NCI-H2171 (cell line): ENCODE measurements around the gene ZNF439.
"Not testable (repeated sequence)": the region's sequence is repeated elsewhere in the genome, so short reads cannot be mapped to it uniquely, and the experiment has no call there.

ENCODE experiments used
- DNase-seq: peaks from one replicate; lab custom pipeline; 2025; lab: John Stamatoyannopoulos, UW

ZNF439 gene

GRCh38 chr19:11868188-11868587 is 19.7 kb downstream of the ZNF439 start:
- DNase-seq = no peak

GRCh38 chr19:11872624-11873023 is 24.1 kb downstream of the ZNF439 start:
- no peak for DNase-seq

DNA sequence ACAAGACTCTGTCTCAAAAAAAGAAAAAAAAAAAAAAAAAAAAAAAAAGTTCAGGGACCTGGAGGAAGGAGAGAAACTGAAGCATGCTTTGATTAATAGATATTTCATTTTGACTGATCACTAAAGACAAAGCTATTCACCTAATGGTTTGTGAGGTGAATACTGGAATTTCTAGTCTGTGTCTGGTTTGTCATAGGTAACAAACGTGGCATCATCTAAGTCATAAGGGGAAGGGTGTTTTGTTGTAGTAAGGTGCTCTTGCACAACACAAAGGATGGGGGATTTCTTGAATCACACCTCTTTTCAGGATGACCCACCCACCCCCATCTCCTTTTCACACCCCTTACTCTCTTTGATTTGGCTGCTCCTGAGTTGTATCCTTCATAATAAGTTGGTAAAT is 25.2 kb downstream of the ZNF439 start:
- no peak for DNase-seq

- DNase-seq = not testable (repeated sequence)
These were observed 31.3 kb downstream of the ZNF439 start for GRCh38 chr19:11879687-11880266.

DNA sequence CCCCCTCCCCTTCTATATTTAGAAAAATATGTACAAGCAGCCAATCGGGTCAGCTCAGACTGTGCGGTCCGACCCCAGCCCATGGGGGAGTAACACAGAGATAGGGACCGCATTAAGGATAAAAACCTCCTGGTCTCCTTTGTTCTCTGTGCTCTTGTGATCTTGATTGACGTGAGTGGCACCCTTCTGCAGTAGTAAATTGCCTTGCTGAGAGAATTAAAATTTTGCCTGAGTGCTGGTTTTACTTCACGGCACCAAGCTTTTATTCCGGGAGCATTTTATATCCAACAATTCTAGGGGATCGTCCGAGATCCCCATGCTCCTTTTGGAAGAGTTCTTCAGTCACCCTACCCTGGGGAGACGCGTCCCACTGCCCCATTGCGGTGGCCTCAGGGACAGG is 32.1 kb downstream of the ZNF439 start:
- DNase-seq = no peak

DNA sequence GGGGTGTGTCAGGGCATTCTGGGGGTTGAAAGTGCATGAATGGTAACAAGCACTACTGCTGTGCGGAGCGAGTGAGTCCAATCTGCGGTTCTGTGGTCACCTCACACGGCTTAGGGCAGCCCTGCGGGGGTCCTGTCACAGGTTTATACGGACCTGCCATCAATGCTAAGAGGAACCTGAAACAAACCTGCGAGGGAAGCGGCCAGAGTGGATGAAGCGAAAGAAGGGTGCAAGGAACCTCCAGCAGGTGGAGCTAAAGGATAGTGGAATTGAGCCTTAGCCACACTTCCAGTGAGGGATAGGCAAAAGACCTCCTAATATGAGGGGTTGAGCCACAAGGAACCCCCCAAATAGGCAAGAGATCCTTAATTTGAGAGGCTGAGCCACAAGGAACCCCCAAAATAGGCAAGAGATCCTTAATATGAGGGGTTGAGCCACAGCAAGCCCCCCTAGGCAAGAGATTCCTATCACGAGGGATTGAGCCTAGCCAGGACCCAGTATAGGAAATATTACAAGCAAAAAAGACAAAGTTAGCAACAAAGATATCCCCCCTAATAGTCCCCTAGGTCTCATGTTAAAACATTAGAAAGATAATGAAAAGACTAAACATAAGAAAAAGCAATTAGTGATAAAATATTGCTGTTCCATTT is 32.8 kb downstream of the ZNF439 start:
- peak; percentile 7 for DNase-seq

GRCh38 chr19:11882606-11883005 is 34.1 kb downstream of the ZNF439 start:
- no peak for DNase-seq

GRCh38 chr19:11887234-11887610 is 38.7 kb downstream of the ZNF439 start:
- no peak for DNase-seq

DNA sequence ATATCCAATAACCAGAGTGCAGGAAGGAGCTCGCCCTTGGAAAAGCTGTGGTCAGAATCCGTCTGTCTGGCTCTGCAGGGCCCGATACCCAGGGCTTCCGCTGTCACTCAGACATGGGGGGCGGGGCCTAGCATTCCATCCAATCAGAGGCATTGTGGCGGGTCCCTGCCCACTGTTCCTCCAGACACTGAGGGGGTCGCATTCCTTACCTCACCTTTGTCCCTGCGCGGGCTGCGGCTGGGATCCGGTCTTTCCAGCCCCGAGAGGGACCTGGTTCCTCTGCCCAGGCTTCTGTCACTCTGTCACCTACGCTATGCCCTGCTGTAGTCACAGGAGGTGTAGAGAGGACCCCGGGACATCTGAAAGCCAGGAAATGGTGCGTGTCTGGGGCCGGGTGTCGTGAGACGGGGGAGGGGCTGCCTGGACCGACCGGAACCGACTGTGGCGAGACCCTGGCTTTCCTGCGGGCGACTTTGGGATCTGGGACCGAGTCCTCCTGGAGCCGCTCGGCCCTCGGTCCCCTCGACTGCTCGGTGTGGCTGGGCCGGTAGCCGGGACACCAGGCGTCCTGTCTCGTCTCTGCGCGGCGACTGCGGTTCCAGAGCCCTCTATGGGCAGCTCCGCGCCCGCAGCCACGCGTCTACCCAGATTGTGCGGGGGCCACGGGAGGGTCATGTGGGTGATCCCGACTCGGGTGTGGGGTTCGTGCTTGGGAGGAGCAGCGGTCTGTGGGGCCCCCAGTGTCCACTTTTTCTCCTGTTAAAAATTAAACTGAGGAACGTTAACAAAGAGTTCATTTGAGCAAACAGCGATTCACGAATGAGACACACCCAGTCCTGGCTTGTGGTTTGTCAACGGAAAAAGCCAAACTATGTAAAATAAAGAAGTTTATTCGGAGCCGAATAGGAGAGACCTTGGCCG is 39.3 kb downstream of the ZNF439 start, which contains the start of gene ZNF69:
ZNF69 (plus strand) TSS at position 172 of the 921 bp plus-strand sequence; CDS start at position 314, 142 bp downstream.
- DNase-seq = no peak

DNA sequence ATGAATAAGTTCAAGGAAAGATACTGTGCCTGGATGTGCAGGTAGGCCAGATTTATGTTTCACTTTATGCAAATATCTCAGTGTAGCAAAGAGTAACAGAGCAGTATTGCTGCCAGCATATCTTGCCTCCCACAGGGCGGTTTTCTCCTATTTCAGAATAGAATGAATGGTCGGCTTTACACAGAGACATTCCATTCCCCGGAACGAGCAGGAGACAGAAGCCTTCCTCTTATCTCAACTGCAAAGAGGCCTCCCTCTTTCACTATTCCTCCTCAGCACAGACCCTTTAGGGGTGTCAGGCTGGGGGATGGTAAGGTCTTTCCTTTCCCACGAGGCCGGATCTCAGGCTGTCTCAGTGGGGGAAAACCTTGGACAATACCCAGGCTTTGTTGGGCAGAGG is 41.4 kb downstream of the ZNF439 start:
- not testable (repeated sequence) for DNase-seq

DNA sequence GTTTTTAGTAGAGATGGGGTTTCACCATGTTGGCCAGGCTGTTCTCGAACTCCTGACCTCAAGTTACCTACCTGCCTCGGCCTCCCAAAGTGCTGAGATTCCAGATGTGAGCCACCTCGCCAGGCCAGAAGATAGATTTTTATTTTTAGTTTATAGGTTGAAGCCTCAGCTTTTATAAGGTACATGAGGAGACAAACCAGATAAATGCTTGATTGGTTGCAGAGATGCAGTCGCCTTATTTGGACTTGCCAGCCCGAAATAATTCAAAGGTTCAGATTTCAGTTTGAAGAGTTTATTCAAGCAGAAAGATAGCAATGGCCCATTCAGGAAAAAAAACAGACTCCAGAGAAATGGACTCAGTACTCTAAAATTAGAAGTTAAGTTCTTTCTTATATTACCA is 42.1 kb downstream of the ZNF439 start:
- no peak for DNase-seq

- no peak for DNase-seq
These were observed 46.3 kb downstream of the ZNF439 start for GRCh38 chr19:11894851-11895250.

- no peak for DNase-seq
These were observed 53.7 kb downstream of the ZNF439 start for GRCh38 chr19:11902228-11902627.

DNA sequence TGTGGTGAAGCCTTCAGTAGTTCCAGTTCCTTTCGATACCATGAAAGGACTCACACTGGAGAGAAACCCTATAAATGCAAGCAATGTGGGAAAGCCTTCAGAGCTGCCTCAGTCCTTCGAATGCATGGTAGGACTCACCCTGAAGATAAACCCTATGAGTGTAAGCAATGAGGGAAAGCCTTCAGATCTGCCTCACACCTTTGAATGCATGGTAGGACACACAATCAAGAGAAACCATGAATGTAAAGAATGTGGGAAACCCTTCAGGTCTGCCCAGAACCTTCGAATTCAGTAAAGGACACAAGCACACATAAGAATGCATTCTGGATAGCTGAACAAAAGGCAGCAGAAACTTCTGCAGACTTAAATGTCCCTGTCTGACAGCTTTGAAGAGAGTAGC is 57.4 kb downstream of the ZNF439 start:
- DNase-seq = no peak

GRCh38 chr19:11911937-11912336 is 63.4 kb downstream of the ZNF439 start:
- DNase-seq = not testable (repeated sequence)

DNA sequence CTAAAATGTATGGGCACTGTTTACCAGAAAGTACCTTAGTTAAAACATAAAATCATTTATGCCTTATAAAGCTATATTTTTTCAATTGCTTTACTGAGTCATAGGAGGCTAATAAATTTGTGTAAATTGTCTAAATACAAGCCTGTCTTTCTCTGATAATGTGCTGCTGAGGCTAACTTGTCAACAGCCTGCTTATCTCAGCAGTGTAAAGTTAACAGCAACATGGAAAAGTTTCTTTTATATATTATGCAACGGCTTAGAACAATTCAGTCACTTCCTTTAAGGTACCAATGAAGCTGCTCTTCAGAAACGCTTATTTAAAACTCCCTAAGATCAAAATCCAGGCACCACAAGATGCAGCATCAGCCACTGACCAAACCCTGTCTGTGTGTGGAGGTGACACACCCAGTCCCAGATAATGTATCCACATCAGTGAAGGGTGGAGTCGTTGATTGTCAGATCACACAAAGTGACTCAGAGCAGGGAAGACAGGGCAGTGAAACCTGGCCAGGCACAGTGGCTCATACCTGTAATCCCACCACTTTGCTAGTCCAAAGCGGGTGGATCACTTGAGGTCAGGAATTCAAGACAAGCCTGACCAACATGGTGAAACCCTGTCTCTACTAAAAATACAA is 66.0 kb downstream of the ZNF439 start:
- DNase-seq = not testable (repeated sequence)
